Subcutaneous adipose tissue (tissue), 4 donors: ENCODE results near the gene SLC2A4RG. TPM values are rescaled to one million over a fixed set of nuclear protein-coding genes. Genes with fewer than 3 reads are reported as not detected.

Experiments used
- CTCF ChIP-seq: fragments of 450-650 bp; IDR thresholded peaks from one replicate; pipeline ENCODE4 v1.5.1; 2016; ENCODE audit warnings: low read depth, mild to moderate bottlenecking, control low read depth, antibody characterized with exemption, moderate library complexity
- total RNA-seq, 4 donors: library from RNA; depleted of rRNA; stranded (reverse); fragments of >200 nt; gene quantifications; one replicate each; pipeline ENCODE4 v1.1.0, GENCODE V29; 2016

SLC2A4RG gene
- total RNA-seq, 4 donors from 2014 or later = 8.6 to 126 (median 28.9) TPM

GRCh38 chr20:63746751-63747315 lies 7.3 kb downstream of the SLC2A4RG start:
- TF ChIP-seq CTCF = no peak

- no peak for TF ChIP-seq CTCF
Observed at GRCh38 chr20:63747622-63748069, 8.1 kb downstream of the SLC2A4RG start.

GRCh38 chr20:63748070-63748933 lies 8.7 kb downstream of the SLC2A4RG start:
- no peak for TF ChIP-seq CTCF

DNA sequence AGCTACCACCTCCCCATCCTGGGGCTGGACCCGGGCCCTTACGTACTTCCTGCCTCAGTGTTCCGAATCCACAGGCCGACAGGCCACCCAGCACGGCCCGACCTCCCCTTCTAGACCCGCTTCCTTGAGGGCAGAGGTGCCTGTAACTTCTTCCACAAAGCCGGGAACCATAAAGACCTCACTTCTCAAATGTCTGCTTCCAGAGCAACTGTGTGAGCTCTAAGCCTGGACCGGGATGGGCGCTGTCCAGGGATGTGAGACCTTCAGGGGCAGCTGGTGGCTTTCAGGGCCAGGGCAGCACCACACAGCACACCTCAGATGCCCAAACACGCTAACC lies 9.3 kb downstream of the SLC2A4RG start:
- no peak for TF ChIP-seq CTCF

GRCh38 chr20:63749597-63750508 lies 10.3 kb downstream of the SLC2A4RG start:
- TF ChIP-seq CTCF = no peak

DNA sequence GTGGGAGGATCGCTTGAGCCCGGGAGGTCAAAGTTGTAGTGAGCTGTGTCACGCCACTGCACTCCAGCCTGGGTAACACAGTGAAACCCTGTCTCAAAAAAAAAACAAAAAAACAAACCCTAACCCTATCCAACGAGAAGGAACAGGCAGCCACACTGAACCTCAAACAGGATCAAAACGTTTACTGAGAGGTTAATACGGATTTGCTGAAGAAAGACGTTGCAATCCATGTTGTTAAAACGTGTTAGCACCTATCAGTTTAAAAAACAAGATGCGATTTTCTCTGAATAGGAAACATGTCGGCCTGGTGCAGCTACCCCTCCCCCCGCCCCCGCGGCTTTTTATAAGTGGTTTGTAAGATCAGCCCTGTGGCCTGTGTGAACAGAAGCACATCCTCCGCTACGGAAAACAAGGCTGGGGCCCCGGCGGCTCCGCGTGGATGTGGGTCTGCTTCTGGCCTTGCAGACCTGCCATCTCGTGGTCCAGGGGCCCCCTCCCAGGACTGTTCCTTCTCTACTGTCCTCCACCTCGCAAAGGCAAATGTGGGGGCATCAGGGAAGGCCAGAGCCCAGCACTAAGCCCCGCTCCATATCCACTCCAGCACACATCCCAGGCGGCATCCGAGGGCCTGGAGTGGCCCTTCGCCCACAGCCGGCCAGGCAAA lies 11.4 kb downstream of the SLC2A4RG start:
- TF ChIP-seq CTCF = no peak
